Activated gamma-delta T cell treated with Interleukin-2 at 50 U/mL for 16 hours (primary cell): ENCODE data around the gene F13A1.
"Not testable (repeated sequence)": the region's sequence is repeated elsewhere in the genome, so short reads cannot be mapped to it uniquely, and the experiment has no call there.

Source experiments
- DNase-seq: peaks from one replicate; pipeline ENCODE4 v3.0.0-alpha.2; 2020

The F13A1 gene

GRCh38 chr6:6317825-6318733 lies 2.4 kb downstream of the F13A1 start:
- DNase-seq: no peak

GRCh38 chr6:6317386-6317785 lies 3.1 kb downstream of the F13A1 start:
- no peak for DNase-seq

- no peak for DNase-seq
Measured at GRCh38 chr6:6315660-6316059, 4.8 kb downstream of the F13A1 start.

GRCh38 chr6:6314596-6314995 lies 5.9 kb downstream of the F13A1 start:
- no peak for DNase-seq

- no peak for DNase-seq
Measured at GRCh38 chr6:6312901-6313441, 7.5 kb downstream of the F13A1 start.

- no peak for DNase-seq
Measured at GRCh38 chr6:6305575-6305974, 14.9 kb downstream of the F13A1 start.

GRCh38 chr6:6300383-6300782 lies 20.1 kb downstream of the F13A1 start:
- not testable (repeated sequence) for DNase-seq

GRCh38 chr6:6293317-6293716 lies 27.1 kb downstream of the F13A1 start:
- DNase-seq: no peak

- DNase-seq: no peak
Measured at GRCh38 chr6:6287415-6287814, 33.0 kb downstream of the F13A1 start.

- DNase-seq: no peak
Measured at GRCh38 chr6:6285679-6286078, 34.8 kb downstream of the F13A1 start.

- DNase-seq: no peak
Measured at GRCh38 chr6:6284221-6284966, 36.1 kb downstream of the F13A1 start.

GRCh38 chr6:6283746-6284145 lies 36.7 kb downstream of the F13A1 start:
- DNase-seq: no peak

- no peak for DNase-seq
Measured at GRCh38 chr6:6282716-6283115, 37.7 kb downstream of the F13A1 start.

GRCh38 chr6:6277413-6277812 lies 43.0 kb downstream of the F13A1 start:
- DNase-seq: no peak

- DNase-seq: no peak
Measured at GRCh38 chr6:6270948-6271535, 49.4 kb downstream of the F13A1 start.

GRCh38 chr6:6260196-6260722 lies 60.2 kb downstream of the F13A1 start:
- DNase-seq: no peak

GRCh38 chr6:6256886-6257285 lies 63.6 kb downstream of the F13A1 start:
- no peak for DNase-seq

GRCh38 chr6:6256259-6256658 lies 64.2 kb downstream of the F13A1 start:
- no peak for DNase-seq

GRCh38 chr6:6251555-6252280 lies 68.7 kb downstream of the F13A1 start:
- no peak for DNase-seq

GRCh38 chr6:6248651-6249050 lies 71.8 kb downstream of the F13A1 start:
- DNase-seq: no peak

- DNase-seq: no peak
Measured at GRCh38 chr6:6246544-6246943, 73.9 kb downstream of the F13A1 start.

- no peak for DNase-seq
Measured at GRCh38 chr6:6244624-6245023, 75.8 kb downstream of the F13A1 start.

- no peak for DNase-seq
Measured at GRCh38 chr6:6243846-6244245, 76.6 kb downstream of the F13A1 start.
